Measurements from ENCODE around the gene TEX48. TPM values are rescaled to one million over a fixed set of nuclear protein-coding genes. Genes with fewer than 3 reads are reported as not detected.

TEX48 gene
- total RNA-seq, 2 donors from 2014 or later, result not detected

DNA sequence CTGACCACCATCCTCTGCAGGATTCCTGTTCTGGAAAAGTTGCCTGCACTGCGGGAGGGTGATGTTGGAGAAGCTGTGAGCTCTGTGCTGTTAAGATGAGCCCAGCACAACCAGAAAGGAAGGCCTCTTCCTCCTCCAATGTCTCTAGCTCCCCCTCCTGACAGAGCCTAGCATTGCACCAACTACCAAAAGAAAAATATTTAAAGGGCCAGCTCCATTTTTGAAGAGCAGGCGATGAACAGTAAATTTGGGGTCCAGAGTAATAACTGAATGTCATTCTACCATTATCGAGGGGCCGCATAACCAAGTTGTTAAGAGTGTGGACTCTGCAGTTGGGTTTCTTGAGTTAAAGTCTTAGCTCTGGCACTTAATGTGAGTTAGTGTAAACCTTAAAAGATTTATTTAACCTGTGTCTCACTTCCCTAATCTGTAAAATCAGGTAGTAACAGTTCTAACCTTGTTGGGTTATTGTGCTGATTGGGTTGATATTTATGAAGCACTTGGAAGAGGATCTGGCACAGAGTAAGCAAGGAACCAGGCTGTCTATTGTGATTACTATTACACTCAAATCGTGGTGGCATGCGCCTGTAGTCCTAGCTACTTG lies 28.3 kb downstream of the TEX48 start:
- no peaks in the 10 kb centered on the region for H3K27me3 ChIP-seq (replicated peaks; ENCODE audit: insufficient read depth)
- H3K4me3 ChIP-seq, result no peak overlapping the region
- intact Hi-C loops (cut with DNase I), result loop anchor here (2.0 to 10.0 kb wide), 4 partner anchors 69 to 245 kb away; partner anchors contain the start of gene ATP6V1G1
- DNase-seq (ENCODE audit: low spot score), result peak; percentile 72
- TF ChIP-seq POLR2AphosphoS5 (IDR thresholded peaks at IDR 0.05) (peak; percentile 56), POLR2A (IDR thresholded peaks at IDR 0.05) (no peak)
- TF ChIP-seq, protein P1, sequence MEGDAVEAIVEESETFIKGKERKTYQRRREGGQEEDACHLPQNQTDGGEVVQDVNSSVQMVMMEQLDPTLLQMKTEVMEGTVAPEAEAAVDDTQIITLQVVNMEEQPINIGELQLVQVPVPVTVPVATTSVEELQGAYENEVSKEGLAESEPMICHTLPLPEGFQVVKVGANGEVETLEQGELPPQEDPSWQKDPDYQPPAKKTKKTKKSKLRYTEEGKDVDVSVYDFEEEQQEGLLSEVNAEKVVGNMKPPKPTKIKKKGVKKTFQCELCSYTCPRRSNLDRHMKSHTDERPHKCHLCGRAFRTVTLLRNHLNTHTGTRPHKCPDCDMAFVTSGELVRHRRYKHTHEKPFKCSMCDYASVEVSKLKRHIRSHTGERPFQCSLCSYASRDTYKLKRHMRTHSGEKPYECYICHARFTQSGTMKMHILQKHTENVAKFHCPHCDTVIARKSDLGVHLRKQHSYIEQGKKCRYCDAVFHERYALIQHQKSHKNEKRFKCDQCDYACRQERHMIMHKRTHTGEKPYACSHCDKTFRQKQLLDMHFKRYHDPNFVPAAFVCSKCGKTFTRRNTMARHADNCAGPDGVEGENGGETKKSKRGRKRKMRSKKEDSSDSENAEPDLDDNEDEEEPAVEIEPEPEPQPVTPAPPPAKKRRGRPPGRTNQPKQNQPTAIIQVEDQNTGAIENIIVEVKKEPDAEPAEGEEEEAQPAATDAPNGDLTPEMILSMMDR (IDR thresholded peaks at IDR 0.05), result peak; percentile 82 to 95 (median 90)
- H3K9me3 ChIP-seq, result no peaks in the 10 kb centered on the region
- peak overlapping the region; percentile 23 to 30 for H3K27ac ChIP-seq
- H3K4me1 ChIP-seq (replicated peaks), result no peaks in the 10 kb centered on the region
- H3K36me3 ChIP-seq, result no peaks in the 10 kb centered on the region
- WGBS, result 34% methylated on average over 6 of the region's 6 CpGs

- no peaks in the 10 kb centered on the region for H3K36me3 ChIP-seq
- no peaks in the 10 kb centered on the region for H3K27me3 ChIP-seq (replicated peaks; ENCODE audit: insufficient read depth)
- no peak for TF ChIP-seq POLR2AphosphoS5 (IDR thresholded peaks at IDR 0.05)
- no peak for TF ChIP-seq POLR2A (IDR thresholded peaks at IDR 0.05)
- TF ChIP-seq, protein P1 (IDR thresholded peaks at IDR 0.05), result no peak
- H3K9me3 ChIP-seq, result no peaks in the 10 kb centered on the region
- no peak for DNase-seq (ENCODE audit: low spot score)
- WGBS, result 73% methylated on average over 2 of the region's 2 CpGs
- no peaks in the 10 kb centered on the region for H3K4me1 ChIP-seq (replicated peaks)
- H3K4me3 ChIP-seq, result no peak overlapping the region
- intact Hi-C loops (cut with DNase I), result loop anchor here (2.0 to 10.0 kb wide), 4 partner anchors 68 to 244 kb away; partner anchors contain the start of gene ATP6V1G1
- H3K27ac ChIP-seq, result peak overlapping the region; percentile 23 to 30
Measured at GRCh38 chr9:114652776-114653555, 29.0 kb downstream of the TEX48 start.

- intact Hi-C loops (cut with DNase I), result no loop called here
- Histone ChIP-seq H3K36me3 (peaks cover 4 to 7% of the 10 kb centered on the region in 2 donors), H3K4me3 (no peak overlapping the region), H3K27me3 (replicated peaks; ENCODE audit: insufficient read depth) (no peaks in the 10 kb centered on the region), H3K9me3 (no peaks in the 10 kb centered on the region), H3K4me1 (replicated peaks) (no peaks in the 10 kb centered on the region), H3K27ac (no peak overlapping the region)
- WGBS, result 73% methylated on average over 5 of the region's 5 CpGs
- DNase-seq (ENCODE audit: low spot score), result no peak
- TF ChIP-seq POLR2AphosphoS5 (IDR thresholded peaks at IDR 0.05), result no peak
Measured at GRCh38 chr9:114643896-114644295, 38.1 kb downstream of the TEX48 start.

DNA sequence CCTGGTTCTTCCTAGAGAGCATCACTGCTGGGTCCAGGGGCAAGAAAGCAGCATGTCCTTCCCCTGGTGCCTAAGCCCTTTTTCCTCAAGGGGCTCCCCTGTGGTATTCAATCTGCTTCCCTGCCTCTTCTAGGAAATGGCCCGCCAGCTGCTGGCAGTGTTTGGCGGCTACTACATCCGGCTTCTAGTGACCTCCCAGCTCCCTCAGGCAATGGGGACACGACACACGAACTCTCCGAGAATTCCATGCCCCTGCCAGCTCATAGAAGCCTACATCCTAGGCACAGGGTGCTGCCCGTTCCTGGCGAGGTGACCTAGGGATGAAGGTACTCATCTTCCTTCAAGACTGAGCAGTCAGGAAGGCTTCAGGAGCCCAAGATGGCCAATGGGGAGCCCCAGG lies 39.0 kb downstream of the TEX48 start:
- H3K9me3 ChIP-seq, result no peaks in the 10 kb centered on the region
- WGBS, result 84% methylated on average over 8 of the region's 8 CpGs
- H3K4me3 ChIP-seq, result no peak overlapping the region
- TF ChIP-seq POLR2A (IDR thresholded peaks at IDR 0.05), result no peak
- no peaks in the 10 kb centered on the region for H3K27me3 ChIP-seq (replicated peaks; ENCODE audit: insufficient read depth)
- no peak for DNase-seq (ENCODE audit: low spot score)
- peaks cover 4 to 9% of the 10 kb centered on the region in 2 donors for H3K36me3 ChIP-seq
- no peaks in the 10 kb centered on the region for H3K4me1 ChIP-seq (replicated peaks)
- H3K27ac ChIP-seq, result no peak overlapping the region
- intact Hi-C loops (cut with DNase I), result no loop called here

GRCh38 chr9:114641967-114642366 lies 40.0 kb downstream of the TEX48 start:
- Histone ChIP-seq H3K27me3 (replicated peaks; ENCODE audit: insufficient read depth) (no peaks in the 10 kb centered on the region), H3K9me3 (no peaks in the 10 kb centered on the region), H3K4me1 (replicated peaks) (no peaks in the 10 kb centered on the region), H3K36me3 (peaks cover 4 to 9% of the 10 kb centered on the region in 2 donors), H3K27ac (no peak overlapping the region), H3K4me3 (no peak overlapping the region)
- intact Hi-C loops (cut with DNase I), result no loop called here
- no peak for DNase-seq (ENCODE audit: low spot score)
- TF ChIP-seq POLR2A (IDR thresholded peaks at IDR 0.05), result no peak
- TF ChIP-seq, protein P1 (IDR thresholded peaks at IDR 0.05), result no peak
- TF ChIP-seq POLR2AphosphoS5 (IDR thresholded peaks at IDR 0.05), result no peak
- whole genome bisulfite sequencing, result 67% methylated on average over 1 of the region's 1 CpG
